Heart left ventricle (tissue), 13 donors: ENCODE results near the gene PRPF8.
A peak's percentile ranks its signal among the peaks of the same experiment; 100 is the strongest.

ENCODE experiments used
- POLR2A ChIP-seq, 2 donors: fragments of 450-650 bp; IDR thresholded peaks; one replicate each; pipeline ENCODE4 v1.6.1; 2017; ENCODE audit warnings: antibody characterized with exemption in 2 of 2, mild to moderate bottlenecking in 2 of 2, moderate library complexity in 2 of 2
- TF ChIP-seq, protein P1 (sequence below), 12 donors: fragments of 200-600 bp; sonication (generic) in 4 of 12; IDR thresholded peaks; one replicate each; pipeline versions ENCODE4 v1.5.0 to v1.8.0; 2018 to 2022; ENCODE audit warnings: antibody characterized with exemption in 12 of 12, mild to moderate bottlenecking in 5 of 12
- donor health status: ischemic (EF 13 %, LVEDD 7.1; RV severe dilation, severe dysfunction).
- donor health status: DM: no; HTN: yes; CAD: no.
- donor health status: DM: no; HTN: no; CAD: no.
- donor health status: ischemic (EF 25% LVEDD 6.9; RV normal size, moderate dysfunction).
- donor health status: ischemic (EF 25% LVEDD 5.7; RV mildly dilated, moderate dysfunction).
- donor health status: ischemic (EF 35%, LVEDD 5.7; RV mildly dilated, moderate dysfunction).
- donor health status: nonischemic (EF 11% LVEDD 7.7; RV severe dilation, severe dysfunction).
- donor health status: DM: yes; HTN: yes; CAD: no.
- donor health status: PGD.
- donor health status: ischemic (EF 29% LVEDD 5.4; RV normal size, mild dysfunction).
- donor health status: nonischemic (EF 23%, LVEDD 6.1; RV moderate dilation, normal function).

DNA sequence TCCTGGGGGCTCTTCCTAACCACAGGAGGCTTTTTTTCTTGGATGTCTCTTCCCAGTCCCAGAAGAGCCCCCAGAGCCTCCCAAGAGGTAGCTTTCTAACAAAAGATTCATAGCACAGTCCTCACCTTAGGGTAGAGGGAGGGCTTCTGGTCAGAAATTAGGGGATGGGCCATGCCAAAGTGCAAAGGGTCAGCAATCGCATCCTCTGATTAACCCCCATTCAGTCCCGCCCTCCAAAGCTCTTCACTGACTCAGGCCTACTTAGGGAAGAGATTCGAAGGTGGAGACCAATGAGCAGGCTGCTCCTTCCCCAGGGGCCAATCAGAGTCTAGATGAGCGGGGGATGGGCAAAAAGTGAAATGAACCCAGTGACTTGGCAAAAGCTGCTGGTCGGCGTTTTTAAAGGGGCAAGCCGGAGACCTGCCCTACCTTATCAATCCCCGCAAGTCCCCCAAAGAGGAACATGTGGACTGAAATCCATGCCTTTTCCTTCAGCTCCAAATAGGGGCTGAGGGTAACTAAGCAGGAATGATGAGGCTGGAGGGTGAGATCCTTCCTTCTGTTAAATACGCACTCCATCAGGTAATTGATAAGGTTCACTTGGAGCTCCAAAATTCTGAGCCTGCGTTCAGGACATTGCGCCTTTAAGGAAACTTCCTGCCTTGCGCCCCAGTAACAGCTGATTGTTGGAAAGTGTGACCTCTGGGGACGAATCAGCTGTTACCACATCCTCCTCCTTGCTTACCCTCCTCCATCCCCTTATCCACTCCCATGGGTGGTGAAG lies 32.4 kb upstream of the PRPF8 start:
- TF ChIP-seq, protein P1, sequence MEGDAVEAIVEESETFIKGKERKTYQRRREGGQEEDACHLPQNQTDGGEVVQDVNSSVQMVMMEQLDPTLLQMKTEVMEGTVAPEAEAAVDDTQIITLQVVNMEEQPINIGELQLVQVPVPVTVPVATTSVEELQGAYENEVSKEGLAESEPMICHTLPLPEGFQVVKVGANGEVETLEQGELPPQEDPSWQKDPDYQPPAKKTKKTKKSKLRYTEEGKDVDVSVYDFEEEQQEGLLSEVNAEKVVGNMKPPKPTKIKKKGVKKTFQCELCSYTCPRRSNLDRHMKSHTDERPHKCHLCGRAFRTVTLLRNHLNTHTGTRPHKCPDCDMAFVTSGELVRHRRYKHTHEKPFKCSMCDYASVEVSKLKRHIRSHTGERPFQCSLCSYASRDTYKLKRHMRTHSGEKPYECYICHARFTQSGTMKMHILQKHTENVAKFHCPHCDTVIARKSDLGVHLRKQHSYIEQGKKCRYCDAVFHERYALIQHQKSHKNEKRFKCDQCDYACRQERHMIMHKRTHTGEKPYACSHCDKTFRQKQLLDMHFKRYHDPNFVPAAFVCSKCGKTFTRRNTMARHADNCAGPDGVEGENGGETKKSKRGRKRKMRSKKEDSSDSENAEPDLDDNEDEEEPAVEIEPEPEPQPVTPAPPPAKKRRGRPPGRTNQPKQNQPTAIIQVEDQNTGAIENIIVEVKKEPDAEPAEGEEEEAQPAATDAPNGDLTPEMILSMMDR (IDR thresholded peaks at IDR 0.05), result no peak
- TF ChIP-seq POLR2A (IDR thresholded peaks at IDR 0.05), result peak; percentile 37 to 45
